Neuronal stem cell (in vitro differentiated cells): ENCODE data around the gene CUX1.

Experiments
- DNase-seq: peaks from one replicate; pipeline ENCODE4 v3.0.0-alpha.2; 2013; ENCODE audit warnings: low spot score
- H2AFZ ChIP-seq: one replicate; pipeline ENCODE4 v1.6.1; 2013; ENCODE audit warnings: mild to moderate bottlenecking, low read length, inconsistent platforms
- H2AK5ac ChIP-seq: 2 replicates; pipeline ENCODE4 v1.6.1; 2013; ENCODE audit warnings: low read depth, mild to moderate bottlenecking, inconsistent platforms, low read length, moderate library complexity, mixed read lengths
- H2BK120ac ChIP-seq: 2 replicates; pipeline ENCODE4 v1.6.1; 2013; ENCODE audit warnings: low read depth, mild to moderate bottlenecking, inconsistent platforms, low read length, moderate library complexity, mixed read lengths
- H2BK12ac ChIP-seq: one replicate; pipeline ENCODE4 v1.6.1; 2013; ENCODE audit warnings: low read length, inconsistent platforms
- H2BK15ac ChIP-seq: 2 replicates; pipeline ENCODE4 v1.6.1; 2013; ENCODE audit warnings: mild to moderate bottlenecking, low read length, inconsistent platforms, mixed read lengths
- H2BK5ac ChIP-seq: one replicate; pipeline ENCODE4 v1.6.1; 2013; ENCODE audit warnings: inconsistent platforms, mild to moderate bottlenecking, low read length, moderate library complexity
- H3K14ac ChIP-seq: one replicate; pipeline ENCODE4 v1.6.1; 2013; ENCODE audit warnings: low read length, inconsistent platforms
- H3K18ac ChIP-seq: 2 replicates; pipeline ENCODE4 v1.6.1; 2013; ENCODE audit warnings: low read length, inconsistent platforms
- H3K23ac ChIP-seq: 2 replicates; pipeline ENCODE4 v1.6.1; 2013; ENCODE audit warnings: low read depth, mild to moderate bottlenecking, mixed read lengths, low read length, inconsistent platforms; ENCODE audit not compliant: poor library complexity
- H3K27ac ChIP-seq: replicated peaks from 3 replicates; pipeline ENCODE4 v1.5.1; 2013; ENCODE audit warnings: low read length, inconsistent platforms
- H3K27me3 ChIP-seq, 3 experiments: 2 replicates each; pipeline ENCODE4 v1.6.1; 2013; ENCODE audit warnings: low read length in 3 of 3, mild to moderate bottlenecking in 2 of 3, inconsistent platforms in 1 of 3, low read depth in 1 of 3, mixed read lengths in 1 of 3, moderate library complexity in 1 of 3; ENCODE audit not compliant: control insufficient read depth in 3 of 3, insufficient read depth in 3 of 3
- H3K36me3 ChIP-seq, 2 donors: replicated peaks in 1 of 2; 2 replicates each; pipeline ENCODE4 v1.6.1; 2013; ENCODE audit warnings: low read length in 2 of 2; ENCODE audit not compliant: control insufficient read depth in 2 of 2, insufficient read depth in 2 of 2
- H3K4ac ChIP-seq: 2 replicates; pipeline ENCODE4 v1.6.1; 2013; ENCODE audit warnings: inconsistent platforms, mild to moderate bottlenecking, low read length, moderate library complexity
- H3K4me1 ChIP-seq, 2 donors: 1 replicate in 1 of 2; 2 replicates in 1 of 2; pipeline ENCODE4 v1.6.1; 2013; ENCODE audit warnings: low read length in 2 of 2, low read depth in 1 of 2; ENCODE audit not compliant: control insufficient read depth in 2 of 2, insufficient read depth in 1 of 2
- H3K4me2 ChIP-seq: one replicate; pipeline ENCODE4 v1.6.1; 2013; ENCODE audit warnings: mild to moderate bottlenecking, low read length, inconsistent platforms; ENCODE audit not compliant: insufficient read depth, poor library complexity, severe bottlenecking
- H3K4me3 ChIP-seq, 2 donors: 2 replicates each; pipeline ENCODE4 v1.5.1; 2013; ENCODE audit warnings: low read length in 2 of 2, mild to moderate bottlenecking in 2 of 2, inconsistent platforms in 1 of 2, moderate library complexity in 1 of 2
- H3K79me1 ChIP-seq: one replicate; pipeline ENCODE4 v1.6.1; 2013; ENCODE audit warnings: low read depth, mild to moderate bottlenecking, inconsistent platforms, low read length, moderate library complexity
- H3K9ac ChIP-seq: one replicate; pipeline ENCODE4 v1.6.1; 2013; ENCODE audit warnings: mild to moderate bottlenecking, low read depth, low read length, inconsistent platforms; ENCODE audit not compliant: poor library complexity
- H3K9me3 ChIP-seq, 2 donors: replicated peaks in 1 of 2; 2 replicates each; pipeline versions ENCODE3 to v1.6.1; 2013; ENCODE audit warnings: low read length in 2 of 2, mild to moderate bottlenecking in 2 of 2, inconsistent platforms in 1 of 2, low read depth in 1 of 2, mixed read lengths in 1 of 2, moderate library complexity in 1 of 2; ENCODE audit not compliant: control insufficient read depth in 2 of 2, insufficient read depth in 1 of 2
- H4K8ac ChIP-seq: one replicate; pipeline ENCODE4 v1.6.1; 2013; ENCODE audit warnings: low read depth, mild to moderate bottlenecking, inconsistent platforms, low read length, moderate library complexity
- H4K91ac ChIP-seq: one replicate; pipeline ENCODE4 v1.6.1; 2013; ENCODE audit warnings: low read length, low read depth, mild to moderate bottlenecking, inconsistent platforms; ENCODE audit not compliant: poor library complexity
- WGBS, 2 donors: extraction: QIAGEN DNeasy Blood & Tissue Kit; methylation state at CpG; one replicate each; pipeline ENCODE4 v1.1.7; 2013; ENCODE audit warnings: missing lambda C conversion rate in 2 of 2, mixed read lengths in 1 of 2; ENCODE audit not compliant: insufficient read length in 2 of 2, insufficient replicate concordance in 1 of 2; ENCODE audit errors: extremely low coverage in 2 of 2; 5-methylcytosine and 5-hydroxymethylcytosine counted together

CUX1 gene

DNA sequence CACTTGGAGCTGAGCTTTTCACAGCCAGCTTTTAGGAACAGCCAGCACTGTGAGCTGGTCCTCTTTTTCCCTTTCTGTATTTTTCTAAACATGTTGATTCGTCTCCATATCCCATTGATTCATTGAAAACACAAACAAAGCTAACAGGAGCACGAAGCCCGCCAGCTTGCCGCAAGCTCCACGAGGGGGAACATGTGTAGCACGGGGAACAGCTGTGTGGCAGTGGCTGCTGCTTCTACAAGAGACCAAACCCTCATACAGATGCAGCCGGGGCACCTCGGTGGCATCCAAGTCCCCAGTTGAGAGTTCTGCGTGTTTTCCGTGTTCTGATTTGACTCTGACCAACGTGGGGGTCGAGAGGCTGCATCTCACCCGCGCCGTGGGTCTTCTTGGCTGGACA lies 388.5 kb downstream of the CUX1 start:
- Histone ChIP-seq H3K27ac (no peak overlapping the region), H3K4me3 (no peak overlapping the region), H2BK12ac (no peak overlapping the region), H4K91ac (no peak overlapping the region), H3K79me1 (peaks cover 16% of the 10 kb centered on the region), H3K4me2 (no peak overlapping the region), H3K9me3 (no peaks in the 10 kb centered on the region), H3K9ac (peak overlapping the region; percentile 22), H3K36me3 (peaks cover 44 to 82% of the 10 kb centered on the region in 2 donors), H3K4ac (no peak overlapping the region), H4K8ac (no peak overlapping the region), H3K23ac (no peak overlapping the region), H3K14ac (no peak overlapping the region), H3K27me3 (no peaks in the 10 kb centered on the region), H2AFZ (no peak overlapping the region), H2BK120ac (no peak overlapping the region), H2BK5ac (no peak overlapping the region), H2AK5ac (no peak overlapping the region), H2BK15ac (no peak overlapping the region), H3K4me1 (peaks cover 0 to 4% of the 10 kb centered on the region in 2 donors), H3K18ac (no peak overlapping the region)
- no CpG with 5 or more reads among the region's 15 CpGs for WGBS, 2 donors
- DNase-seq: no peak

DNA sequence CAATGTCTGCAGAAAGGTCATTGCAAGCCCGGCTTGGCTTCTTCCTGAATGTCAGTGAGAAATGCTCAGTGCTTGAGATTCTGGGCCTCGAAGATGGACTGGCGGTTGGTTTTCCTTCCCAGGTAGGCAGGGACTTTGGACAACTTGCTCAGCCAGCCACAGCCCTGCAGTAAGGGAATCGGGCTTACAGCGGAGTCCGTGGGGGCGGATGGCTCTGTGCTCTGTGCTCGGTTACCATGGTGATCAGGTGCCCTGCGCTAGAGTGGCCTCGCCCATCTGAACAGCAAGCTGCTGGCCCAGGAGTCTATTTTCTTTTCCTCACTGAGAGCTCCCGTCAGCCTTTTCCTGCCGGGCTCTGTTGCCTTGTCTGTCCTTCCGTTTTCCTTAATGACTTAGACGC lies 391.4 kb downstream of the CUX1 start:
- Histone ChIP-seq H3K9ac (no peak overlapping the region), H3K4me2 (no peak overlapping the region), H3K4me1 (peaks cover 0 to 4% of the 10 kb centered on the region in 2 donors), H2AFZ (no peak overlapping the region), H2BK12ac (no peak overlapping the region), H3K23ac (no peak overlapping the region), H3K9me3 (no peaks in the 10 kb centered on the region), H3K36me3 (peaks cover 33 to 72% of the 10 kb centered on the region in 2 donors), H3K79me1 (peaks cover 9% of the 10 kb centered on the region), H3K4ac (no peak overlapping the region), H2BK120ac (no peak overlapping the region), H3K14ac (no peak overlapping the region), H2BK5ac (no peak overlapping the region), H3K27ac (no peak overlapping the region), H4K8ac (no peak overlapping the region), H3K27me3 (no peaks in the 10 kb centered on the region), H2AK5ac (no peak overlapping the region), H2BK15ac (no peak overlapping the region), H3K18ac (no peak overlapping the region), H4K91ac (no peak overlapping the region), H3K4me3 (no peak overlapping the region)
- WGBS, 2 donors: no CpG with 5 or more reads among the region's 14 CpGs
- peak; percentile 9 for DNase-seq

DNA sequence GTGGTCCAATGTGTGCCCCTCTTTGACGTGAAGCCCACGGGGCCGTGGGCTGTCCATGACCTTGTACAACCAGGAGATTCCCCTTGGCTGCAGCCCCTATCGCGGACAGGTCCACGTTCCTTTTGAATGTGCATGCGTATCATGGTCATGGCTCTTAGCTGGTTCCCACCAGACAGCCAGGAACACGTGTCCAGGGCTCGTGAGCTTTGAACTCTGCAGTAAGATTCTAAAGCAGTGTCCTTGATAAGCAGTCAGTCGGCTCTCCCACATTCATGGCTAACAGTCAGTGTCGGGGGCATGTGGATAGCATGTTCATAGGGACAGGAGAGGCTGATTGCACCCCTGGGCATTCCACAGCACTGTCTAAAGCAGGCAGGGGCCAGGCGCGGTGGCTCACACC lies 393.4 kb downstream of the CUX1 start:
- no peak overlapping the region for H3K27ac ChIP-seq
- peaks cover 20 to 62% of the 10 kb centered on the region in 2 donors for H3K36me3 ChIP-seq
- no peak overlapping the region for H3K23ac ChIP-seq
- no peaks in the 10 kb centered on the region for H3K9me3 ChIP-seq
- H3K14ac ChIP-seq: no peak overlapping the region
- H3K27me3 ChIP-seq: no peaks in the 10 kb centered on the region
- peaks cover 4% of the 10 kb centered on the region for H3K79me1 ChIP-seq
- no peak overlapping the region for H2BK12ac ChIP-seq
- no peak overlapping the region for H3K4ac ChIP-seq
- no peak overlapping the region for H2BK5ac ChIP-seq
- no peak overlapping the region for H2BK15ac ChIP-seq
- no peak overlapping the region for H3K9ac ChIP-seq
- no peak overlapping the region for H3K4me3 ChIP-seq
- H4K8ac ChIP-seq: no peak overlapping the region
- WGBS, 2 donors: no CpG with 5 or more reads among the region's 13 CpGs
- H3K4me1 ChIP-seq: peaks cover 0 to 4% of the 10 kb centered on the region in 2 donors
- H3K18ac ChIP-seq: no peak overlapping the region
- no peak overlapping the region for H2BK120ac ChIP-seq
- no peak overlapping the region for H2AFZ ChIP-seq
- no peak overlapping the region for H3K4me2 ChIP-seq
- DNase-seq: no peak
- no peak overlapping the region for H4K91ac ChIP-seq
- no peak overlapping the region for H2AK5ac ChIP-seq

DNA sequence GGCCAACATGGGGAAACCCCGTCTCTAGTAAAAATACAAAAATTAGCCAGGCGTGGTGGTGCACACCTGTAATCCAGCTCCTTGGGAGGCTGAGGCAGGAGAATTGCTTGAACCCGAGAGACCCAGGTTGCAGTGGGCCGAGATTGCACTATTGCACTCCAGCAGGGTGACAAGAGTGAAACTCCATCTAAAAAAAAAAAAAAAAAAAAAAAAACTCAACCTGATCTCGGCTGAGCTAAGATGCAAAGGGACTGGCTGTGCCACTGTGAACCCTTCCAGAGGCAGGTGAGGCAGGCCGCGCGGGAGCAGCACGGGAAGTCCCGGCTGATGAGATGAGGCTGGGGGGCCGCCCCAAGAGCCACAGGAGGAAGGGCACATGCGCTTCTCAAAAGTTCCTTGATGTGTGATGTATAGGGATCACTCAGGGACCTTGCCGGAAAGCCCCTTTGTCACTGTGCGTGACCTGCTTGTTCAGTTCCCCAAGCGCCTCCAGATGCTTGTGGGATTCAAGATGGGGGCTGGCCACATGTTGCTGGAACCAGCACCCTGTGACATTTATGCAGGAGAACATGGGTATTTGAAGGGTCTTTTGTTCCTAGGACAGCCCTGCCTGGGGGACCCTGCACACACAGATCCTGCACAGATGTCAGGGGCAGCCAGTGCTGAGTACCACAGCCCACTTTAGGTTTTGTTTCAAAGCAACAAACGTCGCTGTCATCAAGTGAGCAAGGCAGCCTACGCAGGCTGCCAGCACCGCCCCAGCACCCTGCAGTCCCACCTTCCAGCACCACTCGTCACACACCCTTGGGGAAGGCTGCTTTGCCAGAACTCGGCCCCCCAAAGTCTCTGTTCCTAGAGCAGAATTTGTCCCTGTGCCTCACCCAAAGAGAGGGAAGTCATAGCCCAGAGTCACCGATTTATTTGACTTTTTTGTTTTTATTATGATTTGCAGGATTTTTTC lies 394.4 kb downstream of the CUX1 start:
- Histone ChIP-seq H3K79me1 (peaks cover 7% of the 10 kb centered on the region), H3K18ac (no peak overlapping the region), H4K8ac (no peak overlapping the region), H2AFZ (no peak overlapping the region), H2BK15ac (no peak overlapping the region), H3K23ac (peak overlapping the region; percentile 27), H3K4me1 (peaks cover 0 to 4% of the 10 kb centered on the region in 2 donors), H2BK120ac (no peak overlapping the region), H3K9ac (no peak overlapping the region), H3K27me3 (no peaks in the 10 kb centered on the region), H3K14ac (no peak overlapping the region), H2BK5ac (no peak overlapping the region), H3K4me3 (peak overlapping the region in 1 of 2 donors; percentile 9), H3K27ac (no peak overlapping the region), H4K91ac (no peak overlapping the region), H2BK12ac (no peak overlapping the region), H3K4ac (no peak overlapping the region), H3K4me2 (no peak overlapping the region), H3K36me3 (peaks cover 15 to 58% of the 10 kb centered on the region in 2 donors), H2AK5ac (no peak overlapping the region), H3K9me3 (no peaks in the 10 kb centered on the region)
- DNase-seq: no peak
- WGBS, 2 donors: no CpG with 5 or more reads among the region's 22 CpGs
